PC-3 (cell line): ENCODE measurements around the gene RBM4B. TPM values are rescaled to one million over a fixed set of nuclear protein-coding genes. Genes with fewer than 3 reads are reported as not detected.

Source experiments
- ATAC-seq: fragments of 200-7000 bp; cut with Tn5 transposase; 2 replicates; pipeline ENCODE4 v1.9.1; 2020; ENCODE audit warnings: mild to moderate bottlenecking, moderate library complexity
- BruUV-seq: library from RNA; stranded (reverse); fragments of 400-500 nt; replicated peaks from 2 replicates; lab custom pipeline; 2021; lab: Mats Ljungman, UMichigan
- CTCF ChIA-PET: fragments of 300-600 bp; sonication (Branson Sonifier 250); formaldehyde crosslinking; loops from one replicate; lab custom pipeline; 2022; ENCODE audit warnings: antibody characterized with exemption; lab: Charles Lee
- POLR2A ChIA-PET: fragments of 300-600 bp; sonication (Branson Sonifier 250); formaldehyde crosslinking; loops from one replicate; lab custom pipeline; 2022; ENCODE audit warnings: antibody characterized with exemption; ENCODE audit not compliant: unreplicated experiment; lab: Charles Lee
- DNase-seq: peaks from one replicate; pipeline ENCODE4 v3.0.0-alpha.2; 2015
- H2AFZ ChIP-seq: fragments of 300-600 bp; sonication (generic); 2 replicates; pipeline ENCODE4 v1.6.0; 2016; ENCODE audit warnings: antibody characterized with exemption, low read length
- H3F3A ChIP-seq: fragments of 300-600 bp; sonication (generic); one replicate; pipeline ENCODE4 v1.6.0; 2017; ENCODE audit warnings: antibody characterized with exemption, low read length, control low read depth, mild to moderate bottlenecking; ENCODE audit not compliant: unreplicated experiment
- H3K27ac ChIP-seq: fragments of 300-600 bp; sonication (generic); 2 replicates; pipeline ENCODE4 v1.5.1; 2016; ENCODE audit warnings: mild to moderate bottlenecking, low read length
- H3K27me3 ChIP-seq: fragments of 300-600 bp; sonication (generic); 2 replicates; pipeline ENCODE4 v1.6.1; 2016; ENCODE audit warnings: low read length, mixed read lengths
- H3K36me3 ChIP-seq: fragments of 300-600 bp; sonication (generic); 2 replicates; pipeline ENCODE4 v1.6.1; 2016; ENCODE audit warnings: low read depth, mixed run types, low read length, mixed read lengths
- H3K4me1 ChIP-seq: fragments of 300-600 bp; sonication (generic); 2 replicates; pipeline ENCODE4 v1.5.1; 2016; ENCODE audit warnings: low read length; ENCODE audit not compliant: insufficient read depth
- H3K4me2 ChIP-seq: fragments of 300-600 bp; sonication (generic); 2 replicates; pipeline ENCODE4 v1.6.0; 2016; ENCODE audit warnings: low read length
- H3K4me3 ChIP-seq: fragments of 300-600 bp; sonication (generic); 2 replicates; pipeline ENCODE4 v1.5.1; 2016; ENCODE audit warnings: mild to moderate bottlenecking, low read length, mixed read lengths
- H3K79me2 ChIP-seq: fragments of 300-600 bp; sonication (generic); 2 replicates; pipeline ENCODE4 v1.6.1; 2017; ENCODE audit warnings: low read length, mixed read lengths
- H3K9ac ChIP-seq: fragments of 300-600 bp; sonication (generic); 2 replicates; pipeline ENCODE4 v1.6.0; 2016; ENCODE audit warnings: mild to moderate bottlenecking, low read length
- H3K9me2 ChIP-seq: fragments of 300-600 bp; sonication (generic); replicated peaks from 2 replicates; pipeline ENCODE4 v1.6.1; 2016; ENCODE audit warnings: mixed run types, low read length, mixed read lengths
- H3K9me3 ChIP-seq: fragments of 300-600 bp; sonication (generic); 2 replicates; pipeline ENCODE4 v1.6.1; 2016; ENCODE audit warnings: low read length, mixed read lengths
- H4K20me1 ChIP-seq: fragments of 300-600 bp; sonication (generic); 2 replicates; pipeline ENCODE4 v1.6.1; 2016; ENCODE audit warnings: low read length, mixed read lengths
- EZH2 ChIP-seq: fragments of 300-600 bp; sonication (generic); IDR thresholded peaks from one replicate; pipeline ENCODE4 v1.6.1; 2017; ENCODE audit warnings: antibody characterized with exemption, mild to moderate bottlenecking, low read length; ENCODE audit not compliant: unreplicated experiment
- EZH2phosphoT487 ChIP-seq: fragments of 300-600 bp; sonication (generic); IDR thresholded peaks from 2 replicates; pipeline ENCODE4 v1.6.1; 2018; ENCODE audit warnings: mild to moderate bottlenecking, antibody characterized with exemption, low read length, borderline replicate concordance
- intact Hi-C: fragments of 100-400 bp; cut with micrococcal nuclease; formaldehyde crosslinking; loops from 2 replicates; pipeline ENCODE4 v1.9.0; 2023
- total RNA-seq: library from RNA; depleted of rRNA; stranded (reverse); fragments of >200 nt; gene quantifications from 2 replicates; pipeline ENCODE4 v1.2.3, GENCODE V29; 2014
- TF ChIP-seq, protein P1 (sequence below): fragments of 300-600 bp; sonication (generic); conservative IDR thresholded peaks from 2 replicates; pipeline ENCODE4 v1.5.1; 2017; ENCODE audit warnings: antibody characterized with exemption, low read depth, mild to moderate bottlenecking, low read length

Gene RBM4B
- total RNA-seq, 1 experiment from 2014 or later: 40.2 TPM

DNA sequence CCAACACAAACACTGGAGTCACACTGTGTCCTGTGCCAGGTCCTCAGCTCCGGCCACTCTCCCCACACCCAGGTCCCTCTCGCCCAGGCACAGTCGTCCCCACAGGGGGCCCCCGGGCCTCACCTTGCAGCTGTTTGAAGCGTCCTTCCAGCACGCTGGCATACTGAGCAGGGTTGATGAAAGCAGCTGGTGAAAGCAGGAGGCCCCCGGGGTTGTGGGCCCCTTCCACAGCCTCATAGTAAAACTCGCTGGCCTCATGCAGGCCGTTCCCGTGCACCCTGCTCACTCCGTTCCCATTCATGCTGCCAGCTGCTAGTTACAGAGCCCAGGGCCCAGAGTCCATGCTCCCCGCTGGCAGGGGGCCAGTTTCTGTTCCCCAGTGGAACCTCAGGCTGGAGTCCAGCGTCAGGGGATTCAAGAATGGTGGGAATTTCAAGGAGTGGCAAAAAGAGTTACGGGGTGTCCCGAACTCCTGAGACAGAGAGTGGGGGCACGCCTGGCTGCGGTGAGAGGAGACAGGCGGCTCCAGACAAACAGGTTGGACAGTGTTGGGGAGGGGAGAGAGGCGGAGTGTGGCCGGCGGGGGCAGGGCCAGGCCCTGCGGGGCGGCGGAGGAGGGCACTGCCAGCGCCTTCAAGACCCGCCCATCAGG, 40.8 kb upstream of the RBM4B start:
- Histone ChIP-seq H4K20me1 (no peaks in the 10 kb centered on the region), H3K4me3 (no peak overlapping the region), H2AFZ (no peak overlapping the region), H3K9me2 (no peaks in the 10 kb centered on the region), H3K9ac (no peak overlapping the region), H3K4me1 (peaks cover 35% of the 10 kb centered on the region), H3K9me3 (no peaks in the 10 kb centered on the region), H3K27me3 (no peaks in the 10 kb centered on the region), H3K79me2 (peaks cover 21% of the 10 kb centered on the region), H3K36me3 (peaks cover 32% of the 10 kb centered on the region), H3F3A (no peaks in the 10 kb centered on the region), H3K27ac (no peak overlapping the region), H3K4me2 (no peak overlapping the region)
- BruUV-seq: no TSS peak
- no peak for DNase-seq
- TF ChIP-seq, protein P1, sequence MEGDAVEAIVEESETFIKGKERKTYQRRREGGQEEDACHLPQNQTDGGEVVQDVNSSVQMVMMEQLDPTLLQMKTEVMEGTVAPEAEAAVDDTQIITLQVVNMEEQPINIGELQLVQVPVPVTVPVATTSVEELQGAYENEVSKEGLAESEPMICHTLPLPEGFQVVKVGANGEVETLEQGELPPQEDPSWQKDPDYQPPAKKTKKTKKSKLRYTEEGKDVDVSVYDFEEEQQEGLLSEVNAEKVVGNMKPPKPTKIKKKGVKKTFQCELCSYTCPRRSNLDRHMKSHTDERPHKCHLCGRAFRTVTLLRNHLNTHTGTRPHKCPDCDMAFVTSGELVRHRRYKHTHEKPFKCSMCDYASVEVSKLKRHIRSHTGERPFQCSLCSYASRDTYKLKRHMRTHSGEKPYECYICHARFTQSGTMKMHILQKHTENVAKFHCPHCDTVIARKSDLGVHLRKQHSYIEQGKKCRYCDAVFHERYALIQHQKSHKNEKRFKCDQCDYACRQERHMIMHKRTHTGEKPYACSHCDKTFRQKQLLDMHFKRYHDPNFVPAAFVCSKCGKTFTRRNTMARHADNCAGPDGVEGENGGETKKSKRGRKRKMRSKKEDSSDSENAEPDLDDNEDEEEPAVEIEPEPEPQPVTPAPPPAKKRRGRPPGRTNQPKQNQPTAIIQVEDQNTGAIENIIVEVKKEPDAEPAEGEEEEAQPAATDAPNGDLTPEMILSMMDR: no peak
- no peak for TF ChIP-seq EZH2phosphoT487
- TF ChIP-seq EZH2: no peak
- POLR2A ChIA-PET: no interaction called here
- intact Hi-C loops: no loop called here
- CTCF ChIA-PET: no interaction called here
- no peak for ATAC-seq

DNA sequence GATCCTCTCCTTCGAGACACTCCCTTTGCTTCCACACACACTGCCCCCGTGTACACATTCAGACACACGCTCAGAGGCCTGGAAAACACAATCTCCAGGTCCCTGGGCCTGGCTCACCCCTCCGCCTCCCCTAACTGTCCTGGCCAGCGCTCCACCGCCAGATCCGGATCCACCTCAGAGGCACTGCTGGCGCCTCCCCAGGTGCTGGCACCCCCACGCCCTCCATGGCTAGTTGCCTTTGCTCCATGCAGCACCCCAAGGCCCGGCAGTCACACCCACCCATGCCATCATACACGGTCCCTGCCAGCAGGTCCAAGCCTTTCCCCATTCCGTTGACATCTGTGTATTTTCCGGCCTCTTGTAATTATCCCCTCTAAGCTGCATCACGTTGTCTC, 40.2 kb upstream of the RBM4B start:
- TF ChIP-seq, protein P1: no peak
- TF ChIP-seq EZH2phosphoT487 (no peak), EZH2 (no peak)
- ATAC-seq: no peak
- Histone ChIP-seq H3K9me3 (no peaks in the 10 kb centered on the region), H3K4me2 (no peak overlapping the region), H3K27ac (no peak overlapping the region), H3K4me1 (peaks cover 30% of the 10 kb centered on the region), H3K79me2 (peaks cover 16% of the 10 kb centered on the region), H3K4me3 (no peak overlapping the region), H3K27me3 (no peaks in the 10 kb centered on the region), H3K36me3 (peaks cover 33% of the 10 kb centered on the region), H4K20me1 (no peaks in the 10 kb centered on the region), H3K9me2 (no peaks in the 10 kb centered on the region), H3F3A (no peaks in the 10 kb centered on the region), H3K9ac (no peak overlapping the region), H2AFZ (no peak overlapping the region)
- intact Hi-C loops: no loop called here
- BruUV-seq: no TSS peak
- POLR2A ChIA-PET: no interaction called here
- DNase-seq: no peak
- CTCF ChIA-PET: no interaction called here

DNA sequence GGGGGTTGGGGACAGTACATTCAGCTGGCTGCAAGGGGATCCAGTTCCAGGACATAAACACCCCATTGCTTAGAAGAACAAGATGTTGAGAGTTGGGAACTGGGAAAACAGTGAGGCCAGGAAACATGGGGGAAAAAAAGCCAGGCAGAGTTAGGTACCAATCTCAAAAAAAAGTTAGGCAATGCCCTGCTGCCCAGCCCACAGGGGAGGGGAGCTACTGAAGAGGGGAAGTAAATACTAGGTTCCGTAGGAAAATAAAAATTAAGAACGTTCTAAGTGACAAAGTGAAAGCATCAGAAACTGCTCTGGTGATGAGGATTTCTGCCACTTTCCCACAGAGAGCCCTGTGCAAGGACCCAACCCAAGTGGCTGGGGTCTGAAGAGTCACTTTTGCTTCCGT, 39.3 kb upstream of the RBM4B start:
- no peak overlapping the region for H2AFZ ChIP-seq
- H3K4me2 ChIP-seq: no peak overlapping the region
- no peak for DNase-seq
- TF ChIP-seq, protein P1: no peak
- no peak for TF ChIP-seq EZH2phosphoT487
- H3K27me3 ChIP-seq: no peaks in the 10 kb centered on the region
- no peak for ATAC-seq
- H3F3A ChIP-seq: no peaks in the 10 kb centered on the region
- H3K79me2 ChIP-seq: peaks cover 9% of the 10 kb centered on the region
- peaks cover 37% of the 10 kb centered on the region for H3K36me3 ChIP-seq
- BruUV-seq: no TSS peak
- H3K9me3 ChIP-seq: no peaks in the 10 kb centered on the region
- no peaks in the 10 kb centered on the region for H4K20me1 ChIP-seq
- POLR2A ChIA-PET: no interaction called here
- peaks cover 29% of the 10 kb centered on the region for H3K4me1 ChIP-seq
- H3K27ac ChIP-seq: no peak overlapping the region
- intact Hi-C loops: no loop called here
- no peak overlapping the region for H3K4me3 ChIP-seq
- CTCF ChIA-PET: interaction anchor here (0.5 kb wide), 1 partner anchor 12 kb away, joined by 5 read pairs; no protein-coding TSS in a partner anchor
- no peaks in the 10 kb centered on the region for H3K9me2 ChIP-seq
- no peak overlapping the region for H3K9ac ChIP-seq
